Epithelial cell of esophagus (primary cell): Measurements from ENCODE around the gene RASSF8.

Experiments used
- DNase-seq: peaks from one replicate; pipeline ENCODE4 v3.0.0; 2010; ENCODE audit warnings: low read depth
- H3K4me3 ChIP-seq: 2 replicates; pipeline ENCODE4 v1.5.1; 2011; ENCODE audit warnings: mild to moderate bottlenecking, low read length, control low read depth
- TF ChIP-seq, protein P1 (sequence below): IDR thresholded peaks from 2 replicates; pipeline ENCODE4 v1.5.1; 2011; ENCODE audit warnings: low read depth, mild to moderate bottlenecking, low read length, control low read depth, inconsistent platforms; ENCODE audit not compliant: insufficient read depth; ENCODE audit errors: missing control alignments

Gene RASSF8

DNA sequence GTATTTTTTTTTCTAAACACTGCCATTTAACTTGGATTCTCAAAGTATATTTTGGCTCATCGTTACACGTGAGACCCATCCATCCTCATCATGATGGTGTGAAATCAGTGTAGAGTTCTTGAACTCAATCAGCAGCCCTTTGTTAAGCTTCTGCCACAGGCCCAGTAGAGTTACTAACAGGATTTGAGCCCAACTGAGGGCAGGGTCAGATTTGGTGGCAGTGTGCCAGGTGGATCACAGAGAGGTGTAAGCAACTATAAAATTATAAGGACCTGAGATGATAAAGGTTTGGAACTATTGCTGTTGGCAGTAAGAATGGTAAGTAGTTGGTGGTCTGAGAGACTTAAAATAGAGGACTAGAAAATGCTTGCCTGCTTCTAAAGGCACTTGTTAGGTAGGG, 72.8 kb downstream of the RASSF8 start:
- TF ChIP-seq, protein P1, sequence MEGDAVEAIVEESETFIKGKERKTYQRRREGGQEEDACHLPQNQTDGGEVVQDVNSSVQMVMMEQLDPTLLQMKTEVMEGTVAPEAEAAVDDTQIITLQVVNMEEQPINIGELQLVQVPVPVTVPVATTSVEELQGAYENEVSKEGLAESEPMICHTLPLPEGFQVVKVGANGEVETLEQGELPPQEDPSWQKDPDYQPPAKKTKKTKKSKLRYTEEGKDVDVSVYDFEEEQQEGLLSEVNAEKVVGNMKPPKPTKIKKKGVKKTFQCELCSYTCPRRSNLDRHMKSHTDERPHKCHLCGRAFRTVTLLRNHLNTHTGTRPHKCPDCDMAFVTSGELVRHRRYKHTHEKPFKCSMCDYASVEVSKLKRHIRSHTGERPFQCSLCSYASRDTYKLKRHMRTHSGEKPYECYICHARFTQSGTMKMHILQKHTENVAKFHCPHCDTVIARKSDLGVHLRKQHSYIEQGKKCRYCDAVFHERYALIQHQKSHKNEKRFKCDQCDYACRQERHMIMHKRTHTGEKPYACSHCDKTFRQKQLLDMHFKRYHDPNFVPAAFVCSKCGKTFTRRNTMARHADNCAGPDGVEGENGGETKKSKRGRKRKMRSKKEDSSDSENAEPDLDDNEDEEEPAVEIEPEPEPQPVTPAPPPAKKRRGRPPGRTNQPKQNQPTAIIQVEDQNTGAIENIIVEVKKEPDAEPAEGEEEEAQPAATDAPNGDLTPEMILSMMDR = no peak
- DNase-seq = no peak
- H3K4me3 ChIP-seq = no peak overlapping the region

DNA sequence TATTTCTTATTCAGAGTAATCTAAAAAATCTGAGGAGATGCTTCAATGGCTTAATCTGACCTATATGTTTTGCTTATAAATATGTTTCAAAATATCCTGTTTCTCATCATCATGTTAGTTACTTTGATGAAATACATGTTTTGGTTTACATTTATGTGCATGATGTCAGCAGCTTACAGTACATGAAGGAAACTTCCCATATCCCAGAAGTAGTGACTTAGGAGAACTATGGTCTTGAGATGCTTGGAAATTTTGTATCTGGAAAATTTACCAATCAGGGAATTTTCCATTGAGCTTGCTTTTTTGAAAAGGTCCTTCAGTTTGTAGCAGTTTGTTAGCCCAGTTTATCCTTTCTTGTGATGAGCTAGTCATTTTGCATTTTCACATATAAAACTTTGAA, 73.3 kb downstream of the RASSF8 start:
- TF ChIP-seq, protein P1 = no peak
- no peak overlapping the region for H3K4me3 ChIP-seq
- DNase-seq = no peak

DNA sequence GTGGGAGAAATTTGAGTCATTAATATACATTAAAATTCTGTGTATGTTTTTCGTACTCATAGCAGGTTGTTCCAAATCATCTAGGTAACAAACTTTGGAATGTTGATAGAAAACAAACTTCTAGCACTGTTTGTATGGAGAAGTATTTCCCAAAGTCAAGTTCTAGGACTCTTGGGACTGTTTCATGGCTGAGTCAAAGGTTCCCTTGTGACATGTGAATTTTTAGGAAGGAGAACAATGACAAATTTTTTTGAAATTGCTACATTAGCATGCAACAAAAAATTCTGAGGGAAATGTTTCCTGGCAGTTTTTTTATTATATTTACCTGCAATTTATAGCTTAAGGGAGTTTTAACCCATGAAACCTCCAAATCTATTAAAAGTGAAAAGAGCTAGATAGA, 73.8 kb downstream of the RASSF8 start:
- no peak for DNase-seq
- H3K4me3 ChIP-seq = no peak overlapping the region
- TF ChIP-seq, protein P1 = no peak

DNA sequence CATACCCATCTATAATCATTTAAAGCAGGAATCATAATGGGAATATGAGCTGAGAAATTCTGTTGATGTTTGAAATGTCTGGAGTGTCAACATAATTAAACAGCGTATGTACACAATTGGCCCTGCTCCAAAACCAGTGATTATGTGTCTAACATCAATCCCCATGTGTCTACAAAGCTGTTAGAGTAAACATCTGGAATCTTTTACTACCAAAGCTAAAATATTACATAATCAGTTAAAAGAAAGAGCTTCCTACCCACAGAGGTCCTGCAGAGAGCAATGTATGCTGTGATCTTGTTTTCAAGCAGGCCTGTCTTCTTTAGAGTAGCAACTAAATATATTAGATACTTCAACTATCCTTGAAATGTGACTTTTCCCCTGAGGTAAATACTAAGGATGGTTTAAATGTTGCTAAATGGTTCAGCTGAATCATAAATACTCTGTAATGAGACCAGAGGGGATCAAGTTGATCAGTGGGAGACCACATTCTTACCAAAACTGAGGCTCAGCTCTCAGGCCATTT, 74.3 kb downstream of the RASSF8 start:
- peak; percentile 26 for DNase-seq

DNA sequence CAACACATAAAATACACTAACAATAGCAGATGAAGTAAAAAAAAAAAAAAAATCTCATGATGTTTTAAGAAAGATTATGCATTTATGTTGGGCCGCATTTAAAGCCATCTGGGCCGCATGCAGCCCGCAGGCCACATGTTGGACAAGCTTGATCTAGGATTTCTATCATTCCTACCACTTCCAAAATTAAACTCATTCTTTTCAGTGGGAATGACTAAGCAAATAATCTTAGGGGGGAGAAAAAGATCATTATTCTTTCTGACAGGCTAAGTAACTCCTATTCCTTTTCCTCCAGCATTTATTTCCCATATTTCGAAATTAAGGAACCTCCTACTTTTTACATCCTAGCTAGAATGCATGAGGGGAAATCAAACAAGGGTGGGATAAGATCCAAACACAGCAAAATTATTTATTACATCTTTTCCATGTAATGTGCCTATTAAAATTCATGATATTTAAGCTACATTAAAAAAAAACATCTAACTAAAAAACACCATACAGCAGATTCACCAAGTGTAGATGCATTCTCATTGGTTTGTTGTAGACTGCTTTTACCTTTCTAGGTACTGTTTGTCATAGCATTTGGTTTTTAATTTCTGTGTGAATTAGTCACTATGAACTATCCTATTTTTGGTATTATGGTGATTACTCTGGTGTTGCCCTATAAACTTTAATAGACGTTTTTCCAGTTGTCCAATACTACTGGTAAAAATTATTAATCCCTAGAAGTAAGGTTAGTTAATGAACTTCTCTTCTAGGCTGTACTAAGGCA, 76.1 kb downstream of the RASSF8 start:
- TF ChIP-seq, protein P1 = no peak
- H3K4me3 ChIP-seq = no peak overlapping the region
- no peak for DNase-seq

More for the DNA sequence above, 74.3 kb downstream of the RASSF8 start:
- no peak overlapping the region for H3K4me3 ChIP-seq
- TF ChIP-seq, protein P1 = no peak

DNA sequence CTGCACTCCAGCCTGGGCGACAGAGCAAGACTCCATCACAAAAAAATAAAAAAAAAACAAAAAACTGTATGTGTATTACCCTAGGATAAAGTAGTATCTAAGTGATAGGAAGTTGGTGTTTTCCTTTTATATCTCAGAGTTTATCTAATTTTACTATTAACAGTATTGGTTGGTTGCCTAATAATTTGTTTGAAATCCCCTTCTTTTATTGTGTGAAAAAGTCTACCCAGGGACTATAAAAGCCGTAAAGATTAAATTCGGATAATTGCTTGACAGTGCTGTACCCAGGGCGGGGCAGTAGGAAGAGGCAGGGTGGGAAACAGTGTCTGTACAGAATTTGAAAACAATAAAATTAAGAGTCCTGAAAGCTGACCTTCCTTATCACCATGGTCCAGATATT, 78.4 kb downstream of the RASSF8 start:
- no peak overlapping the region for H3K4me3 ChIP-seq
- DNase-seq = no peak
- TF ChIP-seq, protein P1 = no peak

DNA sequence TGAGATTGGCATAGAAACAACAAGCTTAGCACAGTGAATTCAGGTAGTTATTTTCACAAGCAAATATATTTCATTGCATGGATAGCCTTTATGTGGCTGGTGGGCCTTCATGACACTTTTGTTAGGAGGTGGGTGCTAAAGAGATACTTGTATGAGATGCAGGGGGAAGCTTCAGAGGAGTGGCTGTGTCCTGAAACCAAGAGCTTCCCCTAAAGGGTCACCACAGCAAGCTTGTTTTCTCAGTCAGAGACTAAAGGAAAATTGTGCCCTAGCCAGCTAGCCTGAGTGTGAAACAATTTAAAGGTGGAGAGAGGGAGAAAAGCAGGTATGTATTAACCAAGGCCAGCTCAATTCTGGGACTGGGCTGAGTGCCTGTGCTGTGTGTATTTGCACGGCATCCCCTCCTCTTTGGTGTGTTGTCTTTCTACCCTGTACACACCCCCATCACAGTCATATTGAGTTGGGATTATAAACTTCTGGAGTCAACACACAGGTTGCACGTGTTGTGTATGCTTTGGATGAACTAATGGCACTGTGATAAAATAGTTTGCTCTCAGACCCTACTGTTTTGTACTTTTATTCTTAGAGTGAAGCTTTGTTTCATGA, 79.2 kb downstream of the RASSF8 start:
- no peak for DNase-seq
- no peak overlapping the region for H3K4me3 ChIP-seq
- TF ChIP-seq, protein P1 = no peak
